Frontal cortex (tissue), 4 donors: ENCODE measurements around the gene ACKR2. TPM values are rescaled to one million over a fixed set of nuclear protein-coding genes. Genes with fewer than 3 reads are reported as not detected.
"Not testable (repeated sequence)": the region's sequence is repeated elsewhere in the genome, so short reads cannot be mapped to it uniquely, and the experiment has no call there.

ENCODE experiments used
- DNase-seq, 2 donors: peaks; one replicate each; pipeline ENCODE4 v3.0.0; 2012; ENCODE audit warnings: low spot score in 2 of 2
- FAIRE-seq: peaks from 2 replicates; lab custom pipeline; 2012; peaks lifted over from hg19 to GRCh38; lab: Jason Lieb, UNC
- total RNA-seq: library from RNA; depleted of rRNA; stranded (reverse); fragments of >200 nt; gene quantifications from one replicate; pipeline ENCODE4 v1.2.3, GENCODE V29; 2014
- donor health status: control.
- donor health status: control.
- donor health status: control.

ACKR2 gene
- total RNA-seq, 1 donor from 2014 or later, result not detected

GRCh38 chr3:42880601-42881451 lies 71.6 kb downstream of the ACKR2 start:
- peak; percentile 74 to 92 for DNase-seq
- FAIRE-seq, result no peak

- not testable (repeated sequence) for DNase-seq, FAIRE-seq
Observed at GRCh38 chr3:42883251-42883930, 74.1 kb downstream of the ACKR2 start.

- FAIRE-seq, result no peak
- DNase-seq, result no peak
Observed at GRCh38 chr3:42884324-42884723, 75.1 kb downstream of the ACKR2 start.

GRCh38 chr3:42886294-42886822 lies 77.1 kb downstream of the ACKR2 start:
- FAIRE-seq, result no peak
- DNase-seq, result no peak

GRCh38 chr3:42887084-42887483 lies 77.8 kb downstream of the ACKR2 start:
- DNase-seq (no peak), FAIRE-seq (no peak)

GRCh38 chr3:42891042-42891441 lies 81.8 kb downstream of the ACKR2 start:
- no peak for FAIRE-seq

GRCh38 chr3:42892169-42892568 lies 82.9 kb downstream of the ACKR2 start:
- FAIRE-seq (no peak), DNase-seq (no peak)

More at GRCh38 chr3:42891042-42891441, 81.8 kb downstream of the ACKR2 start:
- DNase-seq, result no peak

- FAIRE-seq, result no peak
- DNase-seq, result no peak
Observed at GRCh38 chr3:42892807-42893206, 83.6 kb downstream of the ACKR2 start.

GRCh38 chr3:42894698-42895579 lies 85.7 kb downstream of the ACKR2 start:
- DNase-seq, result no peak
- FAIRE-seq, result no peak

GRCh38 chr3:42895580-42895868 lies 86.3 kb downstream of the ACKR2 start:
- DNase-seq (no peak), FAIRE-seq (no peak)

GRCh38 chr3:42898896-42899675 lies 89.8 kb downstream of the ACKR2 start:
- no peak for FAIRE-seq

GRCh38 chr3:42900226-42901072 lies 91.2 kb downstream of the ACKR2 start:
- FAIRE-seq (no peak), DNase-seq (no peak)

More at GRCh38 chr3:42898896-42899675, 89.8 kb downstream of the ACKR2 start:
- DNase-seq, result no peak

- DNase-seq (no peak), FAIRE-seq (no peak)
Observed at GRCh38 chr3:42901073-42901415, 91.8 kb downstream of the ACKR2 start.

- no peak for FAIRE-seq
- DNase-seq, result no peak
Observed at GRCh38 chr3:42902257-42902656, 93.0 kb downstream of the ACKR2 start.

GRCh38 chr3:42904076-42904475 lies 94.8 kb downstream of the ACKR2 start:
- DNase-seq, result no peak
- FAIRE-seq, result no peak

- DNase-seq, result no peak
- no peak for FAIRE-seq
Observed at GRCh38 chr3:42905740-42906069, 96.5 kb downstream of the ACKR2 start.

- no peak for FAIRE-seq
- peak; percentile 51 to 52 for DNase-seq
Observed at GRCh38 chr3:42906070-42906847, 97.0 kb downstream of the ACKR2 start, which contains the start of gene ZNF662. Gene ZNF662, plus strand, starts transcription at chr3:42906142. Its CDS starts 1,973 bp downstream, at chr3:42908115.

GRCh38 chr3:42906848-42907183 lies 97.6 kb downstream of the ACKR2 start:
- no peak for FAIRE-seq
- DNase-seq, result peak in 1 of 2 donors; percentile 31
